GM12892 (cell line): Measurements from ENCODE around the gene PTF1A.

ENCODE experiments used
- POLR2A ChIP-seq: IDR thresholded peaks from 2 replicates; pipeline ENCODE4 v1.6.1; 2011; ENCODE audit warnings: low read depth, low read length, control low read depth
- POLR2AphosphoS5 ChIP-seq: IDR thresholded peaks from 2 replicates; pipeline ENCODE4 v1.6.1; 2011; ENCODE audit warnings: low read depth, low read length, control low read depth
- TAF1 ChIP-seq: IDR thresholded peaks from 2 replicates; pipeline ENCODE4 v1.6.1; 2011; ENCODE audit warnings: low read depth, mild to moderate bottlenecking, control low read depth, low read length, borderline replicate concordance

DNA sequence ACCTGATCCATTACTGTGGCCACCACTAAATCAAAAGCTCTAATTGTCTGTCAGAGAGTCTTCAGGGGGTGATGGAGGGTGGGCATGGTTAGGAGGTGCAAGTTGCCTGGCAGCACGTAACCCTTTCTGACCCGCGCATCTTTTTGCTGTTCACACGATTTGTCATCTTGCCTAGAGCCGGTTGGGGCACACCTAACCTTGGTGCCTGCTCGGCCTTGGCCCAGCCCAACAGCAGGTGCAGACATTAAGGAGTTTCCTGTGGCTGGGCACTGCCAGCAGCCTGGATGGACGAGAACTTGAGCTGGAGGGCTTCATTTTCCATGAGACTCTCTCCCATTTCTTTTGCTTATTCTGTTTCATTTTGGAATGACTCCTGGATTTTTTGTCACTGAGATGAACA is 41.0 kb upstream of the PTF1A start:
- TF ChIP-seq POLR2A (no peak), POLR2AphosphoS5 (no peak), TAF1 (no peak)
